IPS DF 6.9 (cell line): Measurements from ENCODE around the gene OSBP2.

ENCODE experiments used
- DNase-seq: peaks from one replicate; pipeline ENCODE4 v3.0.0-alpha.2; 2013; ENCODE audit warnings: low read depth, low spot score
- H3K27ac ChIP-seq: one replicate; pipeline ENCODE4 v1.5.1; 2013; ENCODE audit warnings: low read length, control low read depth
- H3K27me3 ChIP-seq: 2 replicates; pipeline ENCODE4 v1.6.1; 2013; ENCODE audit warnings: mild to moderate bottlenecking, low read length; ENCODE audit not compliant: control insufficient read depth, insufficient read depth
- H3K36me3 ChIP-seq: 2 replicates; pipeline ENCODE4 v1.6.1; 2013; ENCODE audit warnings: low read length; ENCODE audit not compliant: control insufficient read depth, insufficient read depth
- H3K4me1 ChIP-seq: 2 replicates; pipeline ENCODE4 v1.6.1; 2013; ENCODE audit warnings: low read length; ENCODE audit not compliant: control insufficient read depth, insufficient read depth
- H3K4me3 ChIP-seq: 2 replicates; pipeline ENCODE4 v1.5.1; 2013; ENCODE audit warnings: mild to moderate bottlenecking, low read length
- H3K9me3 ChIP-seq: 2 replicates; pipeline ENCODE4 v1.6.1; 2013; ENCODE audit warnings: low read length, inconsistent platforms; ENCODE audit not compliant: control insufficient read depth, insufficient read depth
- WGBS: extraction: QIAGEN DNeasy Blood & Tissue Kit; methylation state at CpG from one replicate; pipeline ENCODE4 v1.1.7; 2013; ENCODE audit warnings: mixed read lengths, missing lambda C conversion rate; ENCODE audit not compliant: insufficient read length, insufficient coverage; 5-methylcytosine and 5-hydroxymethylcytosine counted together

OSBP2 gene

DNA sequence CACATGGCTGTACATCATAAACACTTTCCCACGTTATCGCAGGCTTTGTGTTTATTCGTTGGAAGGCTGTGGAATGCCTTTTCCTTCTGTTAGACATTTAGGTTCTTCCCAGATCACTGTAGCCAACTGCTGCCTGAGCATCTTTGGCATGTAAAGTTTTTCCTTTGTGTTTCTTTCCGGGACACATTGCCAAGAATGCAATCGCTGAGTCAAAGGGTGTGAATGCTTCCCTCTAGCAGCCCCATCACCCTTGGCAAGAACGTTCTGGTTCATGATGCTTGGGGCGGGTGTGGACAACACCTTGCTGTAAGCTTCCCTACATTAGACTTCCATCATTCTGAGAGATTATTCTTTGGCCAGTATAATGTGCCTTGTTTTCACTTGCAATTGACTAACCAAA lies 136.2 kb downstream of the OSBP2 start:
- H3K36me3 ChIP-seq, result no peaks in the 10 kb centered on the region
- H3K9me3 ChIP-seq, result no peaks in the 10 kb centered on the region
- DNase-seq, result no peak
- no peak overlapping the region for H3K4me3 ChIP-seq
- no peak overlapping the region for H3K27ac ChIP-seq
- H3K4me1 ChIP-seq, result no peaks in the 10 kb centered on the region; the same call in 1 of the 2 replicates
- H3K27me3 ChIP-seq, result no peaks in the 10 kb centered on the region
- no CpG with 5 or more reads among the region's 7 CpGs for WGBS

DNA sequence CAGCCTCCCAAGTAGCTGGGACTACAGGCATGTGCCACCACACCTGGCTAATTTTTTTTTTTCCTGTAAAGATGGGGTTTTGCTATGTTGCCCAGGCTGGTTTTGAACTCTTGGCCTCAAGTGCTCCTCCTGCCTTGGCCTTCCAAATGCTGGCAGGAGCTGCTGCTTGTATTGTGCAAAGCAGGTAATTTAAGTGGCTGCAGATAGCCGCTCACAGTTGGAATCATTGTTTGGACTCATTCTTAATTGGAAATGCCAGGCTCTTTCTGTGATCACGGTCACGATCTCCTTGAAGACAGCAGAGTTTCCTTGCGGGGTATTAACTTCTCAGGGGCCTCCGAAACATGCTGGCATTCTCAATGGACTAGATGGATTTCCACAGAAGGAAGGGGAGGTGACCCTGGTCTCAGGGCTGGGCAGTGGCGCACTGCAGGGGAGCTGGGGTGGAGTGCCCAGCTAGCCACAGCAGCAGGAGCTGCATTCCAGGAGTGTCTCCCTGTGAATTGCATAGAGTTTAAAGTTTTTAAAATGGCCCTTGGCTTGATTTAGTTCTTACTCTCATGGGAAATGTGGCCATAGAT lies 137.8 kb downstream of the OSBP2 start:
- H3K9me3 ChIP-seq, result no peaks in the 10 kb centered on the region
- H3K4me3 ChIP-seq, result no peak overlapping the region
- no peaks in the 10 kb centered on the region; the same call in 1 of the 2 replicates for H3K4me1 ChIP-seq
- H3K27me3 ChIP-seq, result no peaks in the 10 kb centered on the region
- WGBS, result no CpG with 5 or more reads among the region's 6 CpGs
- no peaks in the 10 kb centered on the region for H3K36me3 ChIP-seq
- H3K27ac ChIP-seq, result no peak overlapping the region
- DNase-seq, result no peak

GRCh38 chr22:30833322-30833721 lies 138.6 kb downstream of the OSBP2 start:
- H3K4me1 ChIP-seq, result no peaks in the 10 kb centered on the region; the same call in 1 of the 2 replicates
- no peaks in the 10 kb centered on the region for H3K9me3 ChIP-seq
- no peaks in the 10 kb centered on the region for H3K36me3 ChIP-seq
- no peak overlapping the region for H3K4me3 ChIP-seq
- H3K27ac ChIP-seq, result no peak overlapping the region
- no peaks in the 10 kb centered on the region for H3K27me3 ChIP-seq
- DNase-seq, result no peak
- no CpG with 5 or more reads among the region's 2 CpGs for WGBS

GRCh38 chr22:30837531-30837930 lies 142.9 kb downstream of the OSBP2 start:
- no peak for DNase-seq
- no CpG with 5 or more reads among the region's 6 CpGs for WGBS
- no peak overlapping the region for H3K27ac ChIP-seq
- H3K4me3 ChIP-seq, result no peak overlapping the region
- H3K9me3 ChIP-seq, result no peaks in the 10 kb centered on the region
- H3K36me3 ChIP-seq, result no peaks in the 10 kb centered on the region
- no peaks in the 10 kb centered on the region for H3K27me3 ChIP-seq
- no peaks in the 10 kb centered on the region for H3K4me1 ChIP-seq

GRCh38 chr22:30838111-30838510 lies 143.4 kb downstream of the OSBP2 start:
- Histone ChIP-seq H3K27me3 (no peaks in the 10 kb centered on the region), H3K4me3 (no peak overlapping the region), H3K9me3 (no peaks in the 10 kb centered on the region), H3K27ac (no peak overlapping the region), H3K36me3 (no peaks in the 10 kb centered on the region), H3K4me1 (no peaks in the 10 kb centered on the region)
- no peak for DNase-seq
- no CpG with 5 or more reads among the region's 3 CpGs for WGBS

GRCh38 chr22:30841273-30841672 lies 146.6 kb downstream of the OSBP2 start:
- Histone ChIP-seq H3K27ac (no peak overlapping the region), H3K27me3 (no peaks in the 10 kb centered on the region), H3K4me3 (no peak overlapping the region), H3K4me1 (no peaks in the 10 kb centered on the region), H3K9me3 (no peaks in the 10 kb centered on the region), H3K36me3 (no peaks in the 10 kb centered on the region)
- no peak for DNase-seq
- no CpG with 5 or more reads among the region's 5 CpGs for WGBS

DNA sequence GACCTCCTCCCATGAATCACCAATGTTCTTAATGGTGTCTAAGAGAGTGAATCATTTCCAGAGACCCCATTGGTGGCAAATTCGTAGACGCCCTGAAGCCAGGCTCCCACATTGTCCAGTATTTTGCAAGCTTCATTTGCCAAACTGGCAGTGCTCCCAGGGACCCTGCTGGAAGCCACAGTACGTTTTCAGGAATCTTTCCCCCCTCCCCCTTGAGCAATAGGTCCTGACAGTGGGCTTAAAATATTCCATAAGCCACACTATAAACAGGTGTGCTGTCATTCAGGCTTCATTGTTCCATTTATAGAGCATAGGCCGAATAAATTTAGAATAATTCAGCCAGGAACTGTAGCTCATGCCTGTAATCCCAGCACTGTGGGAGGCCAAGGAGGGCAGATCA lies 148.6 kb downstream of the OSBP2 start:
- Histone ChIP-seq H3K4me3 (no peak overlapping the region), H3K4me1 (no peaks in the 10 kb centered on the region), H3K36me3 (no peaks in the 10 kb centered on the region), H3K9me3 (no peaks in the 10 kb centered on the region), H3K27me3 (no peaks in the 10 kb centered on the region), H3K27ac (no peak overlapping the region)
- no peak for DNase-seq
- no CpG with 5 or more reads among the region's 4 CpGs for WGBS

- WGBS, result no CpG with 5 or more reads among the region's 1 CpG
- H3K27ac ChIP-seq, result no peak overlapping the region
Measured at GRCh38 chr22:30847583-30847982, 152.9 kb downstream of the OSBP2 start.

DNA sequence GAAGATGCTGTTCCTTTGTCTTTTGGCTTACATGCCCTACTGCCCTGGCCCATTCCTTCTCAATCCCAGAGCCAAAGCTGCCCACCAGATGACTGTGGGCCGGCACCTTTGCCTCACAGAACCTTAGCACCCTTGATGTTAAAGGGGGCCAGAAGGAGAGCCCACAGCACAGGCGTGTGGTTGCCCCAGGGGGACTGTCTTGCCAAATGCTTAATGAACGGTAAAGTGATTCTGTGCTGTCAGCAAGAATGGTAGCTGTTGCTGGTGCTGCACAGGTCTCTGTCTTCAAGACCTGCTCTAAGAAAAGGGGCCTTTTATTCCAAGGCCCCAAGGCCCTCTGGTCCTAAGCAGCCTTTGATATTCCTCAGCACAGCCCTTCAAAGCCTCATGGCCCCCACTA lies 160.6 kb downstream of the OSBP2 start:
- no peaks in the 10 kb centered on the region for H3K36me3 ChIP-seq
- WGBS, result no CpG with 5 or more reads among the region's 3 CpGs

More at GRCh38 chr22:30847583-30847982, 152.9 kb downstream of the OSBP2 start:
- no peaks in the 10 kb centered on the region for H3K27me3 ChIP-seq
- no peak overlapping the region for H3K4me3 ChIP-seq
- H3K36me3 ChIP-seq, result no peaks in the 10 kb centered on the region
- no peaks in the 10 kb centered on the region for H3K9me3 ChIP-seq
- no peak for DNase-seq
- H3K4me1 ChIP-seq, result no peaks in the 10 kb centered on the region

DNA sequence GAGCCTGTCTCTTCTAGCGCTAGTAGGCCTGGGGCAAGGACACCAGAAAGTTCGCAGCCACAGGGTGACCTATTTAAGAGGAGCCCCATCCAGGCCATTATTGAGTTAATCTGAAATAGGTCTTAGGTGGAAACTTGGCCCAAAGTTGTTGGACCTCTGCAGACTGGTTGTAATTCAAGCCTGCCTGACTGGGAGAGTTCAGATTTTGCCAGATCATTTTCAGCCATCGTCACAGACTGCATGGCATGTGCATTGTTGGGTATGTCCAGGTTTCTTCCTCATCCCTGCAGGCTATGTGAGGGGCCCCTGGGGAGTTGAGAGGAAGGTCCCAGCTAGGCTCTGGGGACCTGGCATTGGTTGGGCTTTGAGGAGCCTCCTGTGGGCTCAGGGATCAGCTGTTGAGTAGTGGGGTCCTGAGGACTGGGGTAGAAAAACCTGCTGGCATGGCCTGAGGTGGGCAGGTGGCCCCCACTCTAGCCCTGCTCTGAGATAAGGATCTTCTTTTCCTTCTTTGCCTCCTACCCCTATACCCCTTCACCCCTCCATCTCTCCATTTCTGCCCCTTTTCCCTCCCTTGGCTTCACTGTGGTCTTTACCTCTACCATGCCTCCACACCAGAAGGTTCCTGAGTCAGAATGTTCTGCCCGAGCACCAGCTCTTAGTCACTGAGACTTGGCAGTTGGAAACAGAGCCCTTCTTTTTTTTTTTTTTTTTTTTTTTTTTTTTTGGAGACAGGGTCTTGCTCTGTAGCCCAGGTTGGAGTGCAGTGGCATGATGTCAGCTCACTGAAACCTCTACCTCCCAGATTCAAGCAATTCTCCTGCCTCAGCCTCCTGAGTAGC lies 161.2 kb downstream of the OSBP2 start:
- H3K36me3 ChIP-seq, result no peaks in the 10 kb centered on the region
- H3K4me1 ChIP-seq, result no peaks in the 10 kb centered on the region
- no peak overlapping the region for H3K4me3 ChIP-seq
- WGBS, result no CpG with 5 or more reads among the region's 4 CpGs
- no peaks in the 10 kb centered on the region for H3K27me3 ChIP-seq
- H3K27ac ChIP-seq, result no peak overlapping the region
- no peak for DNase-seq
- no peaks in the 10 kb centered on the region for H3K9me3 ChIP-seq

More for the DNA sequence above, 160.6 kb downstream of the OSBP2 start:
- H3K4me3 ChIP-seq, result no peak overlapping the region
- no peak overlapping the region for H3K27ac ChIP-seq
- no peak for DNase-seq
- no peaks in the 10 kb centered on the region for H3K27me3 ChIP-seq
- H3K4me1 ChIP-seq, result no peaks in the 10 kb centered on the region
- H3K9me3 ChIP-seq, result no peaks in the 10 kb centered on the region
